Measurements from ENCODE around the gene NEUROD2.

The NEUROD2 gene

DNA sequence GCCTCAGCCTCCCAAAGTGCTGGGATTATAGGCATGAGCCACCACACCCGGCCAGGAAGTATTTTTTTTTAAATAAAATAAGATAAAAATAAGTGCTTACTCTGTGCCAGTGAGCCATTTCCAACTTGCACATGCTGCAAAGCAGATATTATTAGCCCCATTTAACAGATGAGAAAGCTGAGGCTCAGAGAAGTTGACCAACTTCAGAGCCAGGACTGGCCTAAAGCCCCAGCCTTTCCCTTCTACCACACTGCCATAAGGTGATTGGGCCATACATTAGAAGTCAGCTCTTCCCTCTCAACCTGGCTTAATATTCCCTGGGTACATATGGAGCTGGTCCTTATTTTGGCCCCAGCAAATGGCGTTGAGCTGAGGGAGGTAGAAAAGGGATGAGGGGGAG, 25.1 kb downstream of the NEUROD2 start:
- no peak overlapping the region for H3K4me3 ChIP-seq (ENCODE audit: low read depth, low read length)
- H3K4me2 ChIP-seq (ENCODE audit: low read length) = no peak overlapping the region
- H3K9ac ChIP-seq = no peak overlapping the region
- no peaks in the 10 kb centered on the region for H3K79me2 ChIP-seq
- no peak overlapping the region for H2AFZ ChIP-seq
- H3K36me3 ChIP-seq (ENCODE audit: control insufficient read depth, insufficient read depth, low read length) = no peaks in the 10 kb centered on the region
- TF ChIP-seq, protein P1, sequence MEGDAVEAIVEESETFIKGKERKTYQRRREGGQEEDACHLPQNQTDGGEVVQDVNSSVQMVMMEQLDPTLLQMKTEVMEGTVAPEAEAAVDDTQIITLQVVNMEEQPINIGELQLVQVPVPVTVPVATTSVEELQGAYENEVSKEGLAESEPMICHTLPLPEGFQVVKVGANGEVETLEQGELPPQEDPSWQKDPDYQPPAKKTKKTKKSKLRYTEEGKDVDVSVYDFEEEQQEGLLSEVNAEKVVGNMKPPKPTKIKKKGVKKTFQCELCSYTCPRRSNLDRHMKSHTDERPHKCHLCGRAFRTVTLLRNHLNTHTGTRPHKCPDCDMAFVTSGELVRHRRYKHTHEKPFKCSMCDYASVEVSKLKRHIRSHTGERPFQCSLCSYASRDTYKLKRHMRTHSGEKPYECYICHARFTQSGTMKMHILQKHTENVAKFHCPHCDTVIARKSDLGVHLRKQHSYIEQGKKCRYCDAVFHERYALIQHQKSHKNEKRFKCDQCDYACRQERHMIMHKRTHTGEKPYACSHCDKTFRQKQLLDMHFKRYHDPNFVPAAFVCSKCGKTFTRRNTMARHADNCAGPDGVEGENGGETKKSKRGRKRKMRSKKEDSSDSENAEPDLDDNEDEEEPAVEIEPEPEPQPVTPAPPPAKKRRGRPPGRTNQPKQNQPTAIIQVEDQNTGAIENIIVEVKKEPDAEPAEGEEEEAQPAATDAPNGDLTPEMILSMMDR (IDR thresholded peaks at IDR 0.05) = no peak
- H3K9me3 ChIP-seq (ENCODE audit: control insufficient read depth, low read length) = no peaks in the 10 kb centered on the region
- no peaks in the 10 kb centered on the region for H3K27me3 ChIP-seq (ENCODE audit: control insufficient read depth, insufficient read depth, low read length)
- H3K27ac ChIP-seq = no peak overlapping the region
- no peaks in the 10 kb centered on the region for H3K4me1 ChIP-seq

DNA sequence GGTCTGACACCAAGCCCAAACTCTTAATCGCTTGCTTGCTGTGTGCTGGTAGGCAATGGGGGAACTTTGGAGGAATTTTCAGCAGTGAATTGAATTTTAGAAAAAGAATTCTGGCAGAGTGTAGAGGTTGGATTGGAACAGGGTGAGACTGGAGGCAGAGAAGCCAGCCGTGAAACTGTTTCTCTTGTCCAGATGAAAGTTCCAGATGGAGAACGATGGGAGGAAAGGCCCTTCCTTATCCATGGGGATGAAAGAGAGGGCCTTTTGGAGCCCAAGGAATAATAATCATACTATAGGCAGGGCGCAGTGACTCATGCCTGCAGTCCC, 26.0 kb downstream of the NEUROD2 start:
- no peak overlapping the region for H3K4me3 ChIP-seq (ENCODE audit: low read depth, low read length)
- TF ChIP-seq, protein P1 (IDR thresholded peaks at IDR 0.05) = no peak
- no peak overlapping the region for H3K4me2 ChIP-seq (ENCODE audit: low read length)

DNA sequence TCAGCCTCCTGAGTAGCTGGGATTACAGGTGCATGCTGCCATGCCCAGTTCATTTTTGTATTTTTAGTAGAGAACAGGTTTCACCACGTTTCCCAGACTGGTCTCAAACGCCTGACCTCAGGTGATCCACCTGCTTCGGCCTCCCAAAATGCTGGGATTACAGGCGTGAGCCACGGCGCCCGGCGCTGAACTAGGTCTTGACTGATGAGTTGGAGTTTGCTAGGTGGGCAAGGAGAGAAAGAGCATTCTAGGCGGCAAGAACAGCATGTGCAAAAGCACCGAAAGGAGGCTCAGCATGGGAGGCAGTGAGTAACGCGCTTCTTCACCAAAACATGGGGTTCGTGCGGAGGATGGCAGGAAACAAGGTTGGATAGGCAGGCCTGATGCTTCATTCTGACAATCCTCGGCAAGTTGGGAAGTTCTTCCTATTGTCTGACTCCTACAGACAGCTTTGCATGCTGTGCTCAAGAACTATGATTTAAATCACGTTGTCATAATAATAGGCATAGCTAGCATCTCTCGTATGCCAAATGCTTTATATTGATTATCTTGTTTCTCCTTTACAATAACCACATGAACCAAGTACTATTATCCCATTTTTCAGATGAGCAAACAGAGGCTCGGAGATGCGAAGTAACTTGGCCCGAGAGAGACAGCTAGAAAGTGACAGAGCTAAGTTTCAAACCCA, 26.5 kb downstream of the NEUROD2 start:
- Histone ChIP-seq H3K4me3 (ENCODE audit: low read depth, low read length) (no peak overlapping the region), H3K9ac (no peak overlapping the region), H3K4me1 (no peaks in the 10 kb centered on the region), H3K4me2 (ENCODE audit: low read length) (no peak overlapping the region), H3K27me3 (ENCODE audit: control insufficient read depth, insufficient read depth, low read length) (no peaks in the 10 kb centered on the region), H3K79me2 (no peaks in the 10 kb centered on the region), H3K36me3 (ENCODE audit: control insufficient read depth, insufficient read depth, low read length) (no peaks in the 10 kb centered on the region), H3K9me3 (ENCODE audit: control insufficient read depth, low read length) (no peaks in the 10 kb centered on the region), H3K27ac (no peak overlapping the region), H2AFZ (no peak overlapping the region)
- TF ChIP-seq, protein P1 (IDR thresholded peaks at IDR 0.05) = no peak

More for the DNA sequence above, 26.0 kb downstream of the NEUROD2 start:
- Histone ChIP-seq H3K9me3 (ENCODE audit: control insufficient read depth, low read length) (no peaks in the 10 kb centered on the region), H3K36me3 (ENCODE audit: control insufficient read depth, insufficient read depth, low read length) (no peaks in the 10 kb centered on the region), H3K27me3 (ENCODE audit: control insufficient read depth, insufficient read depth, low read length) (no peaks in the 10 kb centered on the region), H3K79me2 (no peaks in the 10 kb centered on the region), H3K9ac (no peak overlapping the region), H3K27ac (no peak overlapping the region), H2AFZ (no peak overlapping the region), H3K4me1 (no peaks in the 10 kb centered on the region)

DNA sequence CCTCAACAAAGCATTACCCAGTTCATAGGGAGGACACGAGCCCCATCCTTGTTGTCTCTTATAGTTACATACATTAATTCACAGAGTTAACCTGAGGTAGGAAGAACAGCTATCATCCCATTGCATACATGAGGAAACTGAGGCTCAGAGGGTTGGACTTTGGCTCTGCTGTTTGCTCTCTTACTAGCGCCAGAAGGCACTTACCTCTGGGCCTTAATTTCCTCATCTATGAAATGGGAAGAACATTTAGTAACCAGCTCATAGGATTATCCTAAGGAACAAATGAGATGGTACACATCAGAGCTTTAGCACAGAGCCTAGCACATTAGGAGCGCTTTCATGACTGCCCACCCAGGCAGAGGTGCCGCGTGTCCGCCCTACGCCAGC, 27.6 kb downstream of the NEUROD2 start:
- no peak overlapping the region for H3K4me2 ChIP-seq (ENCODE audit: low read length)
- no peak overlapping the region for H3K9ac ChIP-seq
- no peak overlapping the region for H3K27ac ChIP-seq
- no peaks in the 10 kb centered on the region for H3K9me3 ChIP-seq (ENCODE audit: control insufficient read depth, low read length)
- no peak overlapping the region for H3K4me3 ChIP-seq (ENCODE audit: low read depth, low read length)
- no peaks in the 10 kb centered on the region for H3K4me1 ChIP-seq
- no peaks in the 10 kb centered on the region for H3K36me3 ChIP-seq (ENCODE audit: control insufficient read depth, insufficient read depth, low read length)
- H2AFZ ChIP-seq = no peak overlapping the region
- no peaks in the 10 kb centered on the region for H3K27me3 ChIP-seq (ENCODE audit: control insufficient read depth, insufficient read depth, low read length)
- TF ChIP-seq, protein P1 (IDR thresholded peaks at IDR 0.05) = no peak
- H3K79me2 ChIP-seq = no peaks in the 10 kb centered on the region

All from parathyroid adenoma (tissue), 2 donors.